ENCODE measurements around the gene RETREG1.

The RETREG1 gene

GRCh38 chr5:16521521-16522483 lies 95.0 kb downstream of the RETREG1 start:
- DNase-seq, result no peak

GRCh38 chr5:16520841-16521240 lies 96.0 kb downstream of the RETREG1 start:
- DNase-seq, result no peak

- no peak for DNase-seq
Measured at GRCh38 chr5:16519435-16519834, 97.4 kb downstream of the RETREG1 start.

- no peak for DNase-seq
Measured at GRCh38 chr5:16518606-16519005, 98.2 kb downstream of the RETREG1 start.

- DNase-seq, result no peak
Measured at GRCh38 chr5:16515532-16515931, 101.3 kb downstream of the RETREG1 start.

- no peak for DNase-seq
Measured at GRCh38 chr5:16510098-16510497, 106.7 kb downstream of the RETREG1 start.

- no peak for DNase-seq
Measured at GRCh38 chr5:16508730-16509531, 107.9 kb downstream of the RETREG1 start.

- no peak for DNase-seq
Measured at GRCh38 chr5:16507716-16508115, 109.1 kb downstream of the RETREG1 start.

- no peak for DNase-seq
Measured at GRCh38 chr5:16505904-16506303, 110.9 kb downstream of the RETREG1 start.

- DNase-seq, result no peak
Measured at GRCh38 chr5:16505140-16505891, 111.5 kb downstream of the RETREG1 start.

GRCh38 chr5:16504571-16504970 lies 112.2 kb downstream of the RETREG1 start:
- no peak for DNase-seq

- no peak for DNase-seq
Measured at GRCh38 chr5:16502866-16503265, 113.9 kb downstream of the RETREG1 start.

- DNase-seq, result no peak
Measured at GRCh38 chr5:16500024-16500423, 116.8 kb downstream of the RETREG1 start.

GRCh38 chr5:16497546-16497945 lies 119.3 kb downstream of the RETREG1 start:
- DNase-seq, result no peak

GRCh38 chr5:16493261-16493660 lies 123.5 kb downstream of the RETREG1 start:
- no peak for DNase-seq

GRCh38 chr5:16492398-16493140 lies 124.2 kb downstream of the RETREG1 start:
- DNase-seq, result no peak

- no peak for DNase-seq
Measured at GRCh38 chr5:16490911-16491310, 125.9 kb downstream of the RETREG1 start.

- DNase-seq, result no peak
Measured at GRCh38 chr5:16489322-16489791, 127.4 kb downstream of the RETREG1 start.

- no peak for DNase-seq
Measured at GRCh38 chr5:16487456-16487855, 129.3 kb downstream of the RETREG1 start.

GRCh38 chr5:16486711-16487111 lies 130.1 kb downstream of the RETREG1 start:
- no peak for DNase-seq

- DNase-seq, result no peak
Measured at GRCh38 chr5:16485656-16486055, 131.1 kb downstream of the RETREG1 start.

- DNase-seq, result no peak
Measured at GRCh38 chr5:16484081-16484480, 132.7 kb downstream of the RETREG1 start.
